ENCODE measurements around the gene GANAB.
"Not testable (repeated sequence)": the region's sequence is repeated elsewhere in the genome, so short reads cannot be mapped to it uniquely, and the experiment has no call there.

The GANAB gene

GRCh38 chr11:62621567-62622470 is 24.6 kb downstream of the GANAB start, which contains the start of gene B3GAT3:
Gene B3GAT3 (minus strand): TSS chr11:62621986. CDS start chr11:62621947, 39 bp downstream.
- peak; percentile 86 to 88 for DNase-seq (ENCODE audit: low read depth in 2 of 2)

DNA sequence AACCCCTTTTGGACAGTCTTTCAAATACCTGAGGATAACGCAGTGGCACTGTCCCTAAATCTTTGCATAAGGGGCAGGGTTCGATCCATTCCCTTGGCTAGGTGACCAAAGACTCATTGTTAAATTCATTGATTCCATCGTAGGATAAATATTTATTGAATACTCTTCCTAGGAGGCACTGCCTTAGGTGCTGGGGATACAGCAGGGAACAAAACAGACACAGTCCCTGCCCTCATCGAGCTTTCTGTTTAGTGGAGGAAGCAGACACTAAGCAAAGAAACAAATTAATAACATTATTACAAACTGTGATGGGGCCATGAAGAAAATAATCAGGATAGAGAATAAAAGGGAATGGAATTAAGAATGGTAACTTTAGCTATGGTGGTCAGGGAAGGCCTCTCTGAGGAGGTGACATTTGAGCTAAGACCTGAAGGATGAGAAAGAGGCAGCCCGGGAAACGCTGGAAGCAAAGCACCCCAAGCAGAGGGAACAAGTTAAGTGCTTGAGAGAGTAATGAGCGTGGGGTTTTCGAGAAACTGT is 25.3 kb downstream of the GANAB start:
- DNase-seq (ENCODE audit: low read depth in 2 of 2) = no peak

DNA sequence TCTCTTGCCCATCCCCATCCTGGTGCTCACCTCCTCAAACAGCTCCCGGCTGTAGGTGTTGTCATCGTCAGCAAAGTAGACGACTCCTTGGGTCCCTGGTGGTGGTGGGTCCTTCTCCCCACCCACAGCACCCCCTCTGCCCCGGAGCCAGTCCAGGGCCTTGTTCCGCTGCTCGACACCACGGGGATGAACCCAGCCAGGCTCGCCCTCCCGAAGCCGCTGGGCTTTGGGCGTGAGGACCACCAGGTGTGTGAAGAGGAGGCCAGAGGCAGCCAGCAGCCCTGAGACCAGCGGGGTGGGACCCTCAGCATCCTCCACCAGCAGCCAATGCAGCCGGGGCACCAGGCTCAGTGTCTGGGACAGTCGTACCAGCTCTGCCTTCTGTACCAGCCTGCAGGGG is 29.5 kb downstream of the GANAB start:
- not testable (repeated sequence) for DNase-seq (ENCODE audit: low read depth in 2 of 2)

- DNase-seq (ENCODE audit: low read depth in 2 of 2) = no peak
These were observed 30.9 kb downstream of the GANAB start for GRCh38 chr11:62615521-62615920.

GRCh38 chr11:62614275-62614674 is 32.1 kb downstream of the GANAB start:
- no peak for DNase-seq (ENCODE audit: low read depth in 2 of 2)

GRCh38 chr11:62613291-62613778 is 33.1 kb downstream of the GANAB start:
- no peak for DNase-seq (ENCODE audit: low read depth in 2 of 2)

GRCh38 chr11:62612366-62613290 is 33.8 kb downstream of the GANAB start, which contains the start of the genes EML3 and ROM1:
Gene EML3 (minus strand): TSS chr11:62612775. CDS start chr11:62612457, 318 bp downstream.
Gene ROM1 (plus strand): TSS chr11:62613257. CDS start chr11:62613282, 25 bp downstream.
- peak; percentile 46 to 49 for DNase-seq (ENCODE audit: low read depth in 2 of 2)

- DNase-seq (ENCODE audit: low read depth in 2 of 2) = no peak
These were observed 34.6 kb downstream of the GANAB start for GRCh38 chr11:62611705-62612365.

- no peak for DNase-seq (ENCODE audit: low read depth in 2 of 2)
These were observed 35.4 kb downstream of the GANAB start for GRCh38 chr11:62610814-62611704.

GRCh38 chr11:62610403-62610802 is 36.0 kb downstream of the GANAB start:
- DNase-seq (ENCODE audit: low read depth in 2 of 2) = no peak

DNA sequence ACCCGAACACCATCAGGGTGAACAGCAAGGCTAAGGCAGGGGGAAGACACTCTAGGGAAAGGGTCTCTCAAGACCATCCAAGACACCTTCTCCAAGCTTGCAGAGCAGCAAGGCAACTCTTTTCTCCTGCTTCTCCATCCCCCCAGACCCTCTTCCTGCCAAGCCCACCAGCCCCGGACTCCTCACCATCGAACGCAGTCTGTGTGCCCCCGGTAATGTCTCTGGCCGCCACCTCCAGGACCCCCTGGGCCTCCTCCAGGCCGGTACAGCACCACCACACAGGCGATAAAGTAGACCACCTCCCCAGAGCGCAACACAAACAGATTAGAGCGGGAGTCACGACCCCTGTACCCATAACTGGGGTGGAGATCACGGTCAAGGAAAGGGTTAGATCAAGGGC is 37.6 kb downstream of the GANAB start:
- DNase-seq (ENCODE audit: low read depth in 2 of 2) = no peak

- DNase-seq (ENCODE audit: low read depth in 2 of 2) = no peak
These were observed 38.7 kb downstream of the GANAB start for GRCh38 chr11:62607714-62608113.

- no peak for DNase-seq (ENCODE audit: low read depth in 2 of 2)
These were observed 40.5 kb downstream of the GANAB start for GRCh38 chr11:62605902-62606301.

- DNase-seq (ENCODE audit: low read depth in 2 of 2) = no peak
These were observed 40.9 kb downstream of the GANAB start for GRCh38 chr11:62605467-62605866.

- DNase-seq (ENCODE audit: low read depth in 2 of 2) = no peak
These were observed 41.8 kb downstream of the GANAB start for GRCh38 chr11:62604460-62605120.

- no peak for DNase-seq (ENCODE audit: low read depth in 2 of 2)
These were observed 42.6 kb downstream of the GANAB start for GRCh38 chr11:62603776-62604299.

- DNase-seq (ENCODE audit: low read depth in 2 of 2) = no peak
These were observed 43.4 kb downstream of the GANAB start for GRCh38 chr11:62603072-62603408.

DNA sequence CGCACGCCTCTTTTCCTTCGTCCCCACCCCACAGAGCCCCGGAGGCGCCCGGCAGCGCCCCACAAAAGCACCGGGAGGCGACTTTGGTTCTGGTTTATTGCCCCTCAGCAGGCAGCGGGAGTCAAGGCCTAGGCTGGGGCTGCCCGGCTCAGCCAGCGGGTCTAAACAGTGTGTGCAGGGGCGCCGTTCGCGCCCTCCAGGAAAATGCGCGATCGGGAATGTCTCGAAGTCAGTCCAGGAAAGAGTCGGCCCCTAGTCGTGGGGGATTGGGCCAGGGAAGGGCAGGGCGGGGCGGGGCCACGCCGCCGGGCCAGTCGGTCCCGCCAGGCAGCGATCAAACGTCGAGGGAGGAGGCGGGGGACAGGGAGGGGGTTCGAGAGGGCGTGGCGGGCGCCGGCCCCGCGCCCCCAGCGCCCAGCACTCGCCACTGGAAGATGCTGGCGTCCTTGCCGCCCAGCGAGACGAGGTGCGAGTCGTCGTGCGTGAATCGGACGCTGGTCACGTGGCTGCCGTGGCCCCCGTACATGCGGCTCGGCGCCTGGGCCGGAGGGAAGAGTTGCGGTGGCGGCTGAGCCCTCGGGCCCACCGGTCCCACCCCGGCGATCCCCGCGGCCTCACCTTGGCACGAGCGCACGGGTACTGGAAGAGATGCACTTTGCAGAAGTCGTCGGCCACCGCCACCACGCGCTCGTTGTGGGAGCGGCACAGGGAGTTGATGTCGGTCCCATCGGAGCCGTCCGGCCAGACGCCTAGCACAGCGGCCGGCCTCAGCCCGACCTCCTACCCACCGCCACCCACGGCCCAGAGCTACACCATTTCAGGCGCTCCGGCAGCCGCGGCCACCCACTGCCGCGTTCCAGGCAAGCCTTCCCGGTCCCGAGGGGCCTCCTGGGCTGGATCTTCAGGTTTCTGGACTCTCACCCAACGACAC is 44.0 kb downstream of the GANAB start:
- DNase-seq (ENCODE audit: low read depth in 2 of 2) = peak in 1 of 2 experiments; percentile 32
